Tibial nerve (tissue), 4 donors: ENCODE results near the gene KIF6.

Source experiments
- EP300 ChIP-seq, 2 donors: sonication (generic); formaldehyde crosslinking; IDR thresholded peaks; one replicate each; pipeline ENCODE4 v1.6.1; 2017; ENCODE audit warnings: antibody characterized with exemption in 2 of 2, mild to moderate bottlenecking in 1 of 2
- POLR2A ChIP-seq, 2 donors: fragments of 450-650 bp; IDR thresholded peaks; one replicate each; pipeline ENCODE4 v1.6.1; 2017; ENCODE audit warnings: antibody characterized with exemption in 2 of 2, mild to moderate bottlenecking in 2 of 2, moderate library complexity in 2 of 2
- TF ChIP-seq, protein P1 (sequence below), 5 experiments: fragments of 200-600 bp in 3 of 5; fragments of 450-650 bp in 2 of 5; sonication (generic) in 3 of 5; IDR thresholded peaks; one replicate each; pipeline ENCODE4 v1.5.1; 2016 to 2019; ENCODE audit warnings: antibody characterized with exemption in 5 of 5, mild to moderate bottlenecking in 3 of 5, moderate library complexity in 2 of 5

GRCh38 chr6:39330476-39330875, 394.7 kb downstream of the KIF6 start:
- TF ChIP-seq, protein P1, sequence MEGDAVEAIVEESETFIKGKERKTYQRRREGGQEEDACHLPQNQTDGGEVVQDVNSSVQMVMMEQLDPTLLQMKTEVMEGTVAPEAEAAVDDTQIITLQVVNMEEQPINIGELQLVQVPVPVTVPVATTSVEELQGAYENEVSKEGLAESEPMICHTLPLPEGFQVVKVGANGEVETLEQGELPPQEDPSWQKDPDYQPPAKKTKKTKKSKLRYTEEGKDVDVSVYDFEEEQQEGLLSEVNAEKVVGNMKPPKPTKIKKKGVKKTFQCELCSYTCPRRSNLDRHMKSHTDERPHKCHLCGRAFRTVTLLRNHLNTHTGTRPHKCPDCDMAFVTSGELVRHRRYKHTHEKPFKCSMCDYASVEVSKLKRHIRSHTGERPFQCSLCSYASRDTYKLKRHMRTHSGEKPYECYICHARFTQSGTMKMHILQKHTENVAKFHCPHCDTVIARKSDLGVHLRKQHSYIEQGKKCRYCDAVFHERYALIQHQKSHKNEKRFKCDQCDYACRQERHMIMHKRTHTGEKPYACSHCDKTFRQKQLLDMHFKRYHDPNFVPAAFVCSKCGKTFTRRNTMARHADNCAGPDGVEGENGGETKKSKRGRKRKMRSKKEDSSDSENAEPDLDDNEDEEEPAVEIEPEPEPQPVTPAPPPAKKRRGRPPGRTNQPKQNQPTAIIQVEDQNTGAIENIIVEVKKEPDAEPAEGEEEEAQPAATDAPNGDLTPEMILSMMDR (IDR thresholded peaks at IDR 0.05), result no peak
- no peak for TF ChIP-seq POLR2A (IDR thresholded peaks at IDR 0.05)
- TF ChIP-seq EP300 (IDR thresholded peaks at IDR 0.05), result no peak
